K562 (cell line): ENCODE results near the gene ITM2A. TPM values are rescaled to one million over a fixed set of nuclear protein-coding genes. Genes with fewer than 3 reads are reported as not detected.

ENCODE experiments used
- ARID1B ChIP-seq: fragments of 450-650 bp; IDR thresholded peaks from 2 replicates; pipeline ENCODE4 v1.6.1; 2016; ENCODE audit warnings: antibody characterized with exemption, mild to moderate bottlenecking, inconsistent platforms
- ARID3A ChIP-seq: IDR thresholded peaks from 2 replicates; pipeline ENCODE4 v1.6.1; 2012; ENCODE audit warnings: low read depth, low read length, improper control_type of control experiment, borderline replicate concordance
- CBFA2T2 ChIP-seq: fragments of 450-650 bp; conservative IDR thresholded peaks from 2 replicates; pipeline ENCODE4 v1.6.1; 2017; ENCODE audit warnings: mild to moderate bottlenecking
- CBFA2T3 ChIP-seq: fragments of 450-650 bp; IDR thresholded peaks from 2 replicates; pipeline ENCODE4 v1.6.1; 2017
- CXXC5 ChIP-seq: fragments of 250-450 bp; sonication (Bioruptor Pico); IDR thresholded peaks from 2 replicates; pipeline ENCODE4 v1.8.0; 2022; ENCODE audit warnings: inconsistent platforms, mild to moderate bottlenecking, moderate library complexity
- FOXA1 ChIP-seq: fragments of 450-650 bp; IDR thresholded peaks from 2 replicates; pipeline ENCODE4 v1.6.1; 2016; ENCODE audit warnings: mild to moderate bottlenecking, borderline replicate concordance
- HMGN3 ChIP-seq: IDR thresholded peaks from 2 replicates; pipeline ENCODE4 v1.6.1; 2011; ENCODE audit warnings: borderline replicate concordance, low read depth, mild to moderate bottlenecking, mixed read lengths, low read length; ENCODE audit not compliant: insufficient read length; ENCODE audit errors: extremely low read depth
- JUNB ChIP-seq: fragments of 450-650 bp; formaldehyde crosslinking; conservative IDR thresholded peaks from 2 replicates; pipeline ENCODE4 v1.4.0; 2020; ENCODE audit warnings: mild to moderate bottlenecking
- KDM1A ChIP-seq, 2 experiments: fragments of 450-650 bp; IDR thresholded peaks; 2 replicates each; pipeline ENCODE4 v1.6.1; 2016; ENCODE audit warnings: mild to moderate bottlenecking in 2 of 2
- KLF16 ChIP-seq: IDR thresholded peaks from 2 replicates; pipeline ENCODE4 v1.6.1; 2016; ENCODE audit warnings: antibody characterized with exemption
- NCOR1 ChIP-seq: fragments of 450-650 bp; IDR thresholded peaks from 2 replicates; pipeline ENCODE4 v1.6.1; 2016; ENCODE audit warnings: mild to moderate bottlenecking, moderate library complexity
- NRF1 ChIP-seq, 2 experiments: fragments of 450-650 bp; IDR thresholded peaks in 1 of 2; conservative IDR thresholded peaks in 1 of 2; 2 replicates each; pipeline ENCODE4 v1.6.1; 2014; ENCODE audit warnings: mild to moderate bottlenecking in 2 of 2
- POLR2G ChIP-seq: fragments of 200-400 bp; formaldehyde crosslinking; IDR thresholded peaks from 2 replicates; pipeline ENCODE4 v1.6.1; 2017; ENCODE audit warnings: low read depth, mild to moderate bottlenecking, antibody characterized with exemption, low read length, moderate library complexity
- POU5F1 ChIP-seq: fragments of 150-350 bp; IDR thresholded peaks from 2 replicates; pipeline ENCODE4 v1.6.1; 2014; ENCODE audit warnings: borderline replicate concordance, low read length, low read depth, mild to moderate bottlenecking; ENCODE audit not compliant: partially characterized antibody
- PTRF ChIP-seq: fragments of 450-650 bp; IDR thresholded peaks from 2 replicates; pipeline ENCODE4 v1.6.1; 2016; ENCODE audit warnings: mild to moderate bottlenecking, missing genetic modification characterization, missing compliant biosample characterization
- RBFOX2 ChIP-seq: fragments of 200-400 bp; formaldehyde crosslinking; IDR thresholded peaks from 2 replicates; pipeline ENCODE4 v1.6.1; 2017; ENCODE audit warnings: low read depth, mild to moderate bottlenecking, low read length, moderate library complexity
- RNF2 ChIP-seq: sonication (generic); IDR thresholded peaks from 2 replicates; pipeline ENCODE4 v1.6.1; 2016
- SMAD4 ChIP-seq: fragments of 250-450 bp; sonication (Bioruptor Pico); conservative IDR thresholded peaks from 2 replicates; pipeline ENCODE4 v1.8.0; 2021; ENCODE audit warnings: inconsistent platforms, mild to moderate bottlenecking, moderate library complexity
- SMARCE1 ChIP-seq: fragments of 450-650 bp; IDR thresholded peaks from 2 replicates; pipeline ENCODE4 v1.7.1; 2016; ENCODE audit warnings: mild to moderate bottlenecking
- SPI1 ChIP-seq: IDR thresholded peaks from 2 replicates; pipeline ENCODE4 v1.6.1; 2011; ENCODE audit warnings: low read depth, low read length, control low read depth, borderline replicate concordance
- TAF1 ChIP-seq: IDR thresholded peaks from 2 replicates; pipeline ENCODE4 v1.6.1; 2011; ENCODE audit warnings: mild to moderate bottlenecking, low read length, moderate library complexity; ENCODE audit not compliant: insufficient read depth, control insufficient read depth, severe bottlenecking; ENCODE audit errors: extremely low read depth
- TCF3 ChIP-seq: sonication (generic); formaldehyde crosslinking; IDR thresholded peaks from 2 replicates; pipeline ENCODE4 v1.4.0; 2020; ENCODE audit warnings: mild to moderate bottlenecking, missing genetic modification reagents
- ZKSCAN3 ChIP-seq: fragments of 250-450 bp; sonication (Bioruptor Pico); IDR thresholded peaks from 2 replicates; pipeline ENCODE4 v1.4.0; 2020
- ZNF436 ChIP-seq: fragments of 250-450, 450-650 bp; sonication (Bioruptor Pico); formaldehyde crosslinking; IDR thresholded peaks from 2 replicates; pipeline ENCODE4 v1.7.0; 2020; ENCODE audit warnings: mild to moderate bottlenecking
- polyA plus RNA-seq, 8 experiments: library from polyadenylated mRNA; depleted of rRNA in 4 of 8; stranded (reverse) in 5 of 8; unstranded in 3 of 8; fragments of >200 nt; fragmentation: Nextera tagmentation in 2 of 8; fragmentation: Illumina TruSeq in 1 of 8; extraction: Ambion mirVana in 2 of 8; extraction: Trizol in 1 of 8; gene quantifications; 2 replicates each; pipeline versions ENCODE4 v1.2.1 to v1.2.3, GENCODE V29; 2011 to 2014; ENCODE audit warnings: inconsistent platforms in 1 of 8, missing spikeins in 1 of 8
- total RNA-seq, 7 experiments: library from RNA; depleted of rRNA in 6 of 7; stranded (reverse); fragments of >200 nt in 6 of 7; fragmentation: Illumina TruSeq in 2 of 7; extraction: Trizol in 2 of 7; gene quantifications; 2 replicates each; pipeline versions ENCODE4 v1.2.1 to v1.2.3, GENCODE V29; 2011 to 2021; ENCODE audit warnings: low replicate concordance in 1 of 7
- TF ChIP-seq, protein P1 (sequence below): conservative IDR thresholded peaks from 2 replicates; pipeline ENCODE4 v1.6.1; 2011; ENCODE audit warnings: low read depth, mild to moderate bottlenecking, low read length; ENCODE audit not compliant: control insufficient read depth
- TF ChIP-seq, protein P2 (sequence below): sonication (generic); IDR thresholded peaks from 2 replicates; pipeline ENCODE4 v1.6.1; 2016

ITM2A gene
- total and polyA plus RNA-seq, 9 of the 15 experiments (the other 6 are each of a cell fraction or from before 2014, with no cell fraction given) = 29.4 to 117 (median 57.4) TPM

DNA sequence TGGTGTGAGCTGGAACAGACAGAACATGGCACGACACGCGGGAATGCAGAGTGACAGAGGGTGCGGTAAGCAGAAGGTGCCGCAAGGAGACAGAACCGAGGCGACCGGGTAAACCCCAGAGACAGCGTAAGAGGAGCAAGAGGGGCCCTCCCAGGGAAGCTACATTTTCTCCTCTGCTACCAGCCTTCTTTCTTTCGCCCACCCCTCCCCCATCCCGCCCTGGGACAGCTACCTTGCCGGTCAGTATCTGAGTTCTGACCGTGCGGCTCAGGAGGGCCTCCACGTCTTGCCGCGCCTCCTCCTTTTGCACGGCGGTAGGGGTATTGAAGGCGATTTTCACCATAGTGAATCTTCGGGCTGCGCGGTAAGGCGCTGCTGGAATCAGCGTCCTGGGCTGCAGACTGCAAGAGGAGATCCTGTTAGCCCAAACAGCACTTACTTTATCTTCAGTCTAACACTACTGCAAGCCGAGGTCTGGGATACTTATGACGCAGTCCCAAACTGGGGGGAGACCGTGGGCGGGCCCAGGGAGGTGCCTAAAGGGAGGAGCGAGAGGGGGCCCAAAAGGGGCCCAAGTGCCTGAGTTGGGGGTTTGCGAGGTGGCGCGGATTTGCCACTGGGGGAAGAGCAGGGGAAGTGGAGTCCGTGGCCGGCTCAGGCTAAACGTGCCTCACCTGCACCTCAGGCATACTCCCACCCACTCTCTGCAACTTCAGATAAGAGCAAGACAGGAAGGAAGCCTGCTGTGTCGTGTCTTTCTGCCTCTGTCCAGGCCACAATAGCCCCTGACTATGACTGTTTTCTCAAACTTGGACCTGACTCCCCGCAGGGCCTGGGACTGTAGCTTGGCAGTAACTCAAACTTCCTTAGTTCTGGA is at the start of gene ITM2A (continued):
- TF ChIP-seq, protein P1, sequence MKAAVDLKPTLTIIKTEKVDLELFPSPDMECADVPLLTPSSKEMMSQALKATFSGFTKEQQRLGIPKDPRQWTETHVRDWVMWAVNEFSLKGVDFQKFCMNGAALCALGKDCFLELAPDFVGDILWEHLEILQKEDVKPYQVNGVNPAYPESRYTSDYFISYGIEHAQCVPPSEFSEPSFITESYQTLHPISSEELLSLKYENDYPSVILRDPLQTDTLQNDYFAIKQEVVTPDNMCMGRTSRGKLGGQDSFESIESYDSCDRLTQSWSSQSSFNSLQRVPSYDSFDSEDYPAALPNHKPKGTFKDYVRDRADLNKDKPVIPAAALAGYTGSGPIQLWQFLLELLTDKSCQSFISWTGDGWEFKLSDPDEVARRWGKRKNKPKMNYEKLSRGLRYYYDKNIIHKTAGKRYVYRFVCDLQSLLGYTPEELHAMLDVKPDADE = 0 out of 2 replicates have a peak, but pooled peaks have one; percentile 53
- TF ChIP-seq TCF3 (CRISPR knock-in tag) = peak; percentile 73
- no peak for TF ChIP-seq FOXA1
- TF ChIP-seq KDM1A (IDR thresholded peaks at IDR 0.05) = peak; percentile 43 to 58; a peak in 2 of 4 replicates
- peak; percentile 23; the same call in 1 of the 2 replicates for TF ChIP-seq RNF2
- peak; percentile 70 for TF ChIP-seq KLF16
- no peak for TF ChIP-seq JUNB (CRISPR knock-in tag)
- TF ChIP-seq, protein P2, sequence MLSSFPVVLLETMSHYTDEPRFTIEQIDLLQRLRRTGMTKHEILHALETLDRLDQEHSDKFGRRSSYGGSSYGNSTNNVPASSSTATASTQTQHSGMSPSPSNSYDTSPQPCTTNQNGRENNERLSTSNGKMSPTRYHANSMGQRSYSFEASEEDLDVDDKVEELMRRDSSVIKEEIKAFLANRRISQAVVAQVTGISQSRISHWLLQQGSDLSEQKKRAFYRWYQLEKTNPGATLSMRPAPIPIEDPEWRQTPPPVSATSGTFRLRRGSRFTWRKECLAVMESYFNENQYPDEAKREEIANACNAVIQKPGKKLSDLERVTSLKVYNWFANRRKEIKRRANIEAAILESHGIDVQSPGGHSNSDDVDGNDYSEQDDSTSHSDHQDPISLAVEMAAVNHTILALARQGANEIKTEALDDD = no peak
- TF ChIP-seq RBFOX2 = peak; percentile 75
- TF ChIP-seq ARID1B = peak; percentile 87
- TF ChIP-seq POLR2G = peak; percentile 68
- TF ChIP-seq SMARCE1 = peak; percentile 64; the same call in 1 of the 2 replicates
- TF ChIP-seq TAF1 = peak; percentile 54
- TF ChIP-seq NCOR1 = peak; percentile 78
- TF ChIP-seq ARID3A = no peak
- TF ChIP-seq CBFA2T3 = peak; percentile 90
- TF ChIP-seq ZNF436 = no peak
- TF ChIP-seq CBFA2T2 = peak; percentile 76
- peak; percentile 35 for TF ChIP-seq HMGN3
- 0 out of 2 replicates have a peak, but pooled peaks have one; percentile 17 for TF ChIP-seq CXXC5 (CRISPR knock-in tag)
- TF ChIP-seq NRF1 (conservative IDR thresholded peaks at IDR 0.05 in 1 of 2, IDR thresholded peaks at IDR 0.05 in 1 of 2) = 0 out of 4 replicates have a peak, but pooled peaks of 1 of the 2 experiments have one; percentile 20
- TF ChIP-seq SPI1 = peak; percentile 29; the same call in 1 of the 2 replicates
- TF ChIP-seq SMAD4 = 0 out of 2 replicates have a peak, but pooled peaks have one; percentile 55
- no peak for TF ChIP-seq POU5F1
- TF ChIP-seq PTRF (tag) = no peak
- no peak for TF ChIP-seq ZKSCAN3 (CRISPR knock-in tag)
